WI38 (cell line): Measurements from ENCODE around the gene SLC2A9.

Experiments used
- H3K4me3 ChIP-seq: 2 replicates; pipeline ENCODE4 v1.5.1; 2011; ENCODE audit warnings: low read depth, mild to moderate bottlenecking, control low read depth, low read length
- CTCF ChIP-seq: IDR thresholded peaks from 2 replicates; pipeline ENCODE4 v1.5.1; 2012; ENCODE audit warnings: low read depth, mild to moderate bottlenecking, control low read depth, low read length

SLC2A9 gene

GRCh38 chr4:10020871-10021652 is at the start of gene SLC2A9:
TSS of gene SLC2A9 (minus strand) at chr4:10021497. CDS start at chr4:10021429, 68 bp downstream.
- no peak within 1 kb of the TSS for H3K4me3 ChIP-seq
- TF ChIP-seq CTCF, result no peak

- no peak for TF ChIP-seq CTCF
- H3K4me3 ChIP-seq, result no peak overlapping the region
Observed at GRCh38 chr4:10069075-10069642, 47.9 kb upstream of the SLC2A9 start.

GRCh38 chr4:10066670-10067651 is 45.7 kb upstream of the SLC2A9 start:
- no peak for TF ChIP-seq CTCF
- H3K4me3 ChIP-seq, result no peak overlapping the region

GRCh38 chr4:10066206-10066605 is 44.9 kb upstream of the SLC2A9 start:
- no peak for TF ChIP-seq CTCF
- H3K4me3 ChIP-seq, result no peak overlapping the region

GRCh38 chr4:10063544-10064300 is 42.4 kb upstream of the SLC2A9 start:
- peak; percentile 39 for TF ChIP-seq CTCF
- no peak overlapping the region for H3K4me3 ChIP-seq

GRCh38 chr4:10061650-10062415 is 40.5 kb upstream of the SLC2A9 start:
- H3K4me3 ChIP-seq, result no peak overlapping the region
- TF ChIP-seq CTCF, result no peak
